Activated naive CD8-positive, alpha-beta T cell treated with anti-CD3 and anti-CD28 coated beads for 36 hours (primary cell): ENCODE measurements around the gene KRTAP4-6. TPM values are rescaled to one million over a fixed set of nuclear protein-coding genes. Genes with fewer than 3 reads are reported as not detected.
"Not testable (repeated sequence)": the region's sequence is repeated elsewhere in the genome, so short reads cannot be mapped to it uniquely, and the experiment has no call there.

Experiments used
- DNase-seq: peaks from one replicate; pipeline ENCODE4 v3.0.0; 2021
- H3K27ac Mint-ChIP-seq: one replicate; pipeline ENCODE4 v1.8.0; 2022; ENCODE audit warnings: mild to moderate bottlenecking, moderate library complexity, mixed read lengths
- H3K27me3 Mint-ChIP-seq: one replicate; pipeline ENCODE4 v1.8.0; 2022; ENCODE audit warnings: mild to moderate bottlenecking, mixed read lengths
- H3K36me3 Mint-ChIP-seq: one replicate; pipeline ENCODE4 v1.8.0; 2021; ENCODE audit warnings: mild to moderate bottlenecking, mixed read lengths
- H3K4me1 Mint-ChIP-seq: one replicate; pipeline ENCODE4 v1.8.0; 2021; ENCODE audit warnings: mixed read lengths
- H3K4me3 Mint-ChIP-seq: one replicate; pipeline ENCODE4 v1.8.0; 2022; ENCODE audit warnings: mild to moderate bottlenecking, moderate library complexity, mixed read lengths
- H3K9me3 Mint-ChIP-seq: one replicate; pipeline ENCODE4 v1.8.0; 2022; ENCODE audit warnings: mixed read lengths
- total RNA-seq, 2 experiments: library from RNA; stranded (reverse); gene quantifications; one replicate each; pipeline ENCODE4 v1.2.3, GENCODE V29; 2021

KRTAP4-6 gene
- total RNA-seq, 2 experiments from 2014 or later: not detected

DNA sequence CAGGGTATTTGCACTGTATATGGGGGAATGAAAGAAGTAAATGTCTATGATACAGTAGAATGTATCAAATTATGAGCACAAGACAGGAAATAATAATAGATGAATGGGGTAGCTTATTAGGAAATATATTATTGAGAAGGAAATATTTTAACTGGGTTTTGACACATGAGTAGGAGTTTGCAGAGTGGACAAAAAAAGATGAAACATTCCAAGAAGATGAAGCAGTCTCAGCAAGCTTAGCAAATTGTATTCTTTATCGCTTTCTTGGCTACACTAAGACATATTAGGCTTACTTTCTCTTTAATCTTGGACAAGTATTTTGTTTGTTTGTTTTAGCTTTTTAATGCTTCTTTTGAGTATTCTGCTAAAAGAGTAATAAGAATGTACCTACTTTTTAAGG lies 36.4 kb downstream of the KRTAP4-6 start:
- Mint-ChIP-seq H3K4me1 (peaks cover 17% of the 10 kb centered on the region), H3K9me3 (no peaks in the 10 kb centered on the region), H3K27me3 (peaks cover 3% of the 10 kb centered on the region), H3K27ac (no peak overlapping the region), H3K4me3 (no peak overlapping the region), H3K36me3 (no peaks in the 10 kb centered on the region)
- no peak for DNase-seq

DNA sequence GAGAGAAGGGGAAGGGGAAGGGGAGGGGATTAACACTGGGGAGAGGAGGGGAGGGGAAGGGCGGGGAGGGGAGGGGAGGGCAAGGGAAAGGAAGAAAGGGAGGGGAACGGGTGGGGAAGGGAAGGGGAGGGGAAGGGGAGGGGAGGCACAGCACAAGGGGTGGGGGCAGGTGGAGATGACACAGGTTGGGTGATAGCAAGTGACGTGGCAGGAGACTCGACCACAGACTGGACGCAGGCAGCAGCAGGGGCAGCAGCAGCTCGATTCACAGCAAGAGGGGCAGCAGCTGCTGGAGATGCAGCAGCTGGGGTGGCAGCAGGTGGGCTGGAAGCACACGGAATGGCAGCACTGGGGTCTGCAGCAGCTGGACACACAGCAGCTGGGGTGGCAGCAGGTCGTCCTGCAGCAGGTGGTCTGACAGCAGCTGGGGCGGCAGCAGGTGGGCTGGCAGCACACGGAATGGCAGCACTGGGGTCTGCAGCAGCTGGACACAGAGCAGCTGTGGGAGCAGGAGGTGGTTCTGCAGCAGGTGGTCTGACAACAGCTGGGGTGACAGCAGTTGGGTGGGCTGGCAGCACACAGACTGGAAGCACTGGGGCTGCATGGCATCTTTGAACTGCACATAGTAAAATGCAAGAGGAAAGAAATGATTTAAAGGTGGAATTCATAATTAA lies 38.6 kb downstream of the KRTAP4-6 start, which contains the start of gene KRTAP4-16:
TSS of gene KRTAP4-16 (minus strand) at position 624 of the 674 bp plus-strand sequence. CDS start at position 624, 0 bp downstream.
- Mint-ChIP-seq H3K9me3 (no peaks in the 10 kb centered on the region), H3K36me3 (no peaks in the 10 kb centered on the region), H3K27me3 (peaks cover 6% of the 10 kb centered on the region), H3K27ac (no peak within 1 kb of the TSS), H3K4me3 (no peak within 1 kb of the TSS), H3K4me1 (peaks cover 9% of the 10 kb centered on the region)
- no peak for DNase-seq

DNA sequence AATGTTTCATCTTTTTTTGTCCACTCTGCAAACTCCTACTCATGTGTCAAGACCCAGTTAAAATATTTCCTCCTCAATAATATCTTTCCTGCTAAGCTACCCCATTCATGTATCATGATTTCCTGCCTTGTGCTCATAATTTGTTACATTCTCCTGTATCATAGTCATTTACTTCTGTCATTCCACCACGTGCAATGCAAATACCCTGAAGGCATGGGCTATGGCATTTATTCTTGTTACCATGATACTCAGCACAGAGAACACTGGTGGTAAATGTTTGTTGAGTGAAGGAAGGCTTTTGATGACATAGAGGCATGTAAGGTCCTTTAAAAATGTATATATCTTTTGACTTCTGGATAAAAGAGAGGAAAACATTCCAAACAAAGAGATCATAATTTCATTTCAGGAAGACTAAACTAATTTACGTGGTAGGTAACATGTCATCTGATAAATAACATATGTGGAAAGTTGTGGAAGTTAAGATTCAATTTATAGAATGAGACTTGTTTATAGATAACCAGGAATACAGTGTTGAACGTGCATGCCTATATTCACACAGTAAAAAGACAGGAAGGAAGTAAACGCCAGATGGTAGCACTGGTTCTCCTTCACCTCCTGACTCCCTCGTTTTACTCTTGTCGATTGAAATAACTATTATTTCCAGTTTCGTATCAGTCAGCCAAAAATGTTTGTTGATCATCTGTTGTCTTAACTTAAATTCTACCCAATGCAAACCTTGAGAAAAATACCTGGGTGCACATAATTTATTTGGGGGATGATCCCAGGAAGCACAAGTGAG lies 40.5 kb downstream of the KRTAP4-6 start:
- H3K36me3 Mint-ChIP-seq: not testable (repeated sequence)

DNA sequence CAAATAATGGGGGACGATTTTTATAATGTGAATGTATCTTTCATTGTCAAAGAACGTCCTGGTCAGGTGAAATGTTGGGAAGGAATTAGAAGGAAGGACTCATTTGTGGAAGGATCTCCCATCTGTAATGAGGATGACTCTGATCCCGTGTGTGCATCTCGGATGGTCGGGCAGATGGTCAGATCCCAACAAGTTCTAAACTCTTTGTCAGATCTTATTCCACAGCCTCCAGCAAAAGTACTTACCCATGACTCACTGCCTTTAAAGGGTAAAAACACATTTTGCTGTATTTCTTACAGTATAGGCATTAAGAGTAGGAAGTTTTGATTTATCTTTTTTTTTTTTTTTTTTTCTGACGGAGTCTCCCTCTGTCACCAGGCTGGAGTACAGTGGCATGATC lies 41.9 kb downstream of the KRTAP4-6 start:
- Mint-ChIP-seq H3K4me3 (no peak overlapping the region), H3K27me3 (peaks cover 3% of the 10 kb centered on the region), H3K36me3 (no peaks in the 10 kb centered on the region), H3K27ac (no peak overlapping the region), H3K4me1 (peaks cover 9% of the 10 kb centered on the region), H3K9me3 (no peaks in the 10 kb centered on the region)
- no peak for DNase-seq

More for the DNA sequence above, 40.5 kb downstream of the KRTAP4-6 start:
- not testable (repeated sequence) for H3K4me1 Mint-ChIP-seq, H3K27me3 Mint-ChIP-seq, DNase-seq, H3K9me3 Mint-ChIP-seq, H3K27ac Mint-ChIP-seq, H3K4me3 Mint-ChIP-seq

DNA sequence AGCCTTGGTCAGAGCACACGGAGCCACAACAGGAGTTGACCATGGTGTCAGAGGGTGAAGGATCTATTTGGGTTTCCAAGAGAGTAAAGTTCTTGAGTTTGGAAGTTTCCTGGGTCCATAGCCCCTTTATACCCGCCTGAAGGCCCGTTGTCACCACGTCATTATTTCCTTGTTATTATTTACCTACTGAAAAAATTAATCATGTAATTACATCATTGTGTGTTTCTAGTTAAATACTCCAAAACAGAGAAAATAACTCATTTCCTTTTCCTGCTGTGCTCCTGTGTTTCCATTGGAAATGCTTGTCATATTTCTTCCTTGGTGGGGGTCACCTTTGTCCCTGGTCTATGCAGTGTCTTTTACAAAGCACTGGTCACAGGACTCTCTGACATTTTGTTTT lies 42.3 kb downstream of the KRTAP4-6 start, which contains the start of gene KRTAP4-8:
TSS of gene KRTAP4-8 (minus strand) at position 101 of the 400 bp plus-strand sequence. CDS start at position 43, 58 bp downstream.
- Mint-ChIP-seq H3K4me3 (no peak within 1 kb of the TSS), H3K9me3 (peaks cover under 1% of the 10 kb centered on the region), H3K27me3 (peaks cover 3% of the 10 kb centered on the region), H3K4me1 (peaks cover 9% of the 10 kb centered on the region), H3K36me3 (no peaks in the 10 kb centered on the region), H3K27ac (no peak within 1 kb of the TSS)
- no peak for DNase-seq

DNA sequence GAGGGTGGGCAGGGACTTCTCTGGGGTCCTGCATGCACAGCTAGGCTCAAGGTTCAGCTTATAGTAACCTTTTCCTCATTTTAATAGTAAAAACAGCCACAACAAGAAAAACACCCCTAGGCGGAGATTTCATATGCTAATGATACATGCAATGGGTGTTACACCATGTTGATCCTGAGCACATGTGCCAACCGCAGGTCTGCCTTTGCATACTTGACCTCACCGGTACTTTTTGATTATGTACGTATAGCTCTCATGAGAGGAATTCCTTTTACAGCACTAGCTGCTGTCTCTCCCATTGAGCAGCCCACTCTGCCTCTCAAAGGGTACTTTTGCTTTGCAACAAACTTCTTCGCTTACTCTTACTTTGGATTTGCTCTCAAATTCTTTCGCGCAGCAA lies 44.3 kb downstream of the KRTAP4-6 start:
- Mint-ChIP-seq H3K27me3 (peaks cover 3% of the 10 kb centered on the region), H3K4me1 (peaks cover 8% of the 10 kb centered on the region), H3K9me3 (peaks cover 4% of the 10 kb centered on the region), H3K27ac (no peak overlapping the region), H3K4me3 (no peak overlapping the region), H3K36me3 (no peaks in the 10 kb centered on the region)
- DNase-seq: no peak

Other genes starting within 250 kb of the KRTAP4-6 start
- not detected for gene KRT23, start 202.9 kb downstream of the KRTAP4-6 start, total RNA-seq
- not detected for gene KRT39, start 173.6 kb downstream of the KRTAP4-6 start, total RNA-seq
- not detected for gene KRT40, start 156.2 kb downstream of the KRTAP4-6 start, total RNA-seq
- not detected for gene KRTAP3-3, start 146.4 kb downstream of the KRTAP4-6 start, total RNA-seq
- gene KRTAP3-2, start 140.6 kb downstream of the KRTAP4-6 start, total RNA-seq: not detected
- gene KRTAP3-1, start 131.4 kb downstream of the KRTAP4-6 start, total RNA-seq: not detected
- not detected for gene KRTAP1-5, start 113.3 kb downstream of the KRTAP4-6 start, total RNA-seq
- gene KRTAP1-4, start 110.3 kb downstream of the KRTAP4-6 start, total RNA-seq: not detected
- gene KRTAP1-3, start 105.7 kb downstream of the KRTAP4-6 start, total RNA-seq: not detected
- gene KRTAP1-1, start 99.1 kb downstream of the KRTAP4-6 start, total RNA-seq: not detected
- gene KRTAP2-1, start 93.2 kb downstream of the KRTAP4-6 start, total RNA-seq: not detected
- gene KRTAP2-2, start 85.3 kb downstream of the KRTAP4-6 start, total RNA-seq: not detected
- gene KRTAP2-3, start 80.4 kb downstream of the KRTAP4-6 start, total RNA-seq: not detected
- gene KRTAP2-4, start 74.7 kb downstream of the KRTAP4-6 start, total RNA-seq: not detected
- gene KRTAP4-7, start 56.4 kb downstream of the KRTAP4-6 start, total RNA-seq: not detected
- not detected for gene KRTAP4-8, start 42.4 kb downstream of the KRTAP4-6 start, total RNA-seq
- not detected for gene KRTAP4-16, start 38.3 kb downstream of the KRTAP4-6 start, total RNA-seq
- gene KRTAP4-9, start 35.2 kb downstream of the KRTAP4-6 start, total RNA-seq: not detected
- not detected for gene KRTAP4-11, start 22.2 kb downstream of the KRTAP4-6 start, total RNA-seq
- gene KRTAP4-12, start 16.4 kb downstream of the KRTAP4-6 start, total RNA-seq: not detected
- not detected for gene KRTAP4-5, start 9.3 kb upstream of the KRTAP4-6 start, total RNA-seq
- gene KRTAP4-4, start 20.2 kb upstream of the KRTAP4-6 start, total RNA-seq: not detected
- gene KRTAP4-3, start 27.7 kb upstream of the KRTAP4-6 start, total RNA-seq: not detected
- gene KRTAP4-2, start 37.7 kb upstream of the KRTAP4-6 start, total RNA-seq: not detected
- not detected for gene KRTAP4-1, start 44.4 kb upstream of the KRTAP4-6 start, total RNA-seq
- not detected for gene KRTAP9-1, start 49.3 kb upstream of the KRTAP4-6 start, total RNA-seq
- gene KRTAP9-2, start 86.1 kb upstream of the KRTAP4-6 start, total RNA-seq: not detected
- not detected for gene KRTAP9-3, start 91.9 kb upstream of the KRTAP4-6 start, total RNA-seq
- gene KRTAP9-8, start 97.5 kb upstream of the KRTAP4-6 start, total RNA-seq: not detected
- gene KRTAP9-4, start 109.1 kb upstream of the KRTAP4-6 start, total RNA-seq: not detected
- not detected for gene KRTAP9-9, start 114.8 kb upstream of the KRTAP4-6 start, total RNA-seq
- gene KRTAP9-6, start 124.8 kb upstream of the KRTAP4-6 start, total RNA-seq: not detected
- gene KRTAP9-7, start 135.2 kb upstream of the KRTAP4-6 start, total RNA-seq: not detected
- not detected for gene KRTAP29-1, start 162.3 kb upstream of the KRTAP4-6 start, total RNA-seq
- not detected for gene KRTAP16-1, start 168.8 kb upstream of the KRTAP4-6 start, total RNA-seq
- not detected for gene KRTAP17-1, start 175.2 kb upstream of the KRTAP4-6 start, total RNA-seq
- not detected for gene KRT33A, start 210.3 kb upstream of the KRTAP4-6 start, total RNA-seq
- gene KRT33B, start 229.3 kb upstream of the KRTAP4-6 start, total RNA-seq: not detected
- gene KRT34, start 241.8 kb upstream of the KRTAP4-6 start, total RNA-seq: not detected